SIG-M5 treated with dmso at 0.1 percent for 504 hours (cell line): Measurements from ENCODE around the gene CUBN.
"Not testable (repeated sequence)": the region's sequence is repeated elsewhere in the genome, so short reads cannot be mapped to it uniquely, and the experiment has no call there.

Source experiments
- DNase-seq: peaks from one replicate; lab custom pipeline; 2025; ENCODE audit not compliant: unreplicated experiment; lab: John Stamatoyannopoulos, UW

CUBN gene

DNA sequence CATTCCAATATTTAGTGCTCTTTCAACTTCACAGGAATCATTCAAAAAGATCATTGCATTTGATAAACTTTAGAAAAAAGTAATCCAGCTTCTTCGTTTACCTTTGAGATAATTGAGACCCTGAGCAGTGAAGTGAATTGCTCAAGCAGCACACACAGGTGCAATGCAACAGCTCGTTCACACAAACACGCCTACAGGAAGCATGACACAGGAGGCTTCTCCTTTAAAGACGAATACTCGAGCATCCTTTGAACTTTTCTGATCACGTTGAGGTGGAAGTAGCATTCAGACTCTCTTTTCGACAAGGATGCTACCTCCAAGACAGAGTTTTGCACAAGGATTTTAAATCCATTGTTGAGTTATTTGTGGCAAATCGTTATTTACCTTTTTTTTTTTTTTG, 294.4 kb downstream of the CUBN start:
- no peak for DNase-seq

DNA sequence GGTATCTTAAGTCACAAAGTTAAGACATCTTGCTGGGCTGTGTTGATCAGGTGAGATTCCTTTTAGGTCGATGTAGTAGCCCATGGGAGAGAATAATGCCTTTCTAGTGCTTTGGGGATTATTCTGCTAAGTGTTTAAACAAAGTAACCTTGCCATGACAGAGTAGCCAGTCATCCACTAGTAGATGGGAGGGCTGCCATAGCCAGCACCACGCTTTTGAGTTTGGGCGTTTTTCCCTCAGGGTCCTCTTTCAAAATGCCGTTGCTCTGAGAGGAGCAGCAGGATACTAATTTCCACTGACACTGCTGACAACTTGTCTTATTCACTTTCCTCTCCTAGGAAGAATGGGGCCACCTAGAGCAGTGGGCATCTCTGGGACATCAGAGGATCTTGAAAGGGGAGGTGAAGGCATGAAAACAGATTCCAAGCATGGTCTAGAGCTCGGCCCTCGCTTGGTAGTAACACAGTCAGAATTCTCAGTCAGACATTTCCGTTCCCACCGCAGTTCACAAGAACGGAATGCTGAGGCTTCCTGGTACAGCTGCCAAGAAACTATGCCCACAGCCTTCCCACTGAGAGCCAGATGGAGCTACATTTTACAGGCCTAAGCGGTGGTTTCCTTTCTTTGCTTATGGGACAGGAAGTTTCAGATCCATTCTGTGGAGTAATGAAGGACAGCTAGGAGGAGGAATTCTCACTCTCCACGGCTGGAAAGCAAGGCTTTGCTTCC, 297.1 kb downstream of the CUBN start:
- DNase-seq: no peak

DNA sequence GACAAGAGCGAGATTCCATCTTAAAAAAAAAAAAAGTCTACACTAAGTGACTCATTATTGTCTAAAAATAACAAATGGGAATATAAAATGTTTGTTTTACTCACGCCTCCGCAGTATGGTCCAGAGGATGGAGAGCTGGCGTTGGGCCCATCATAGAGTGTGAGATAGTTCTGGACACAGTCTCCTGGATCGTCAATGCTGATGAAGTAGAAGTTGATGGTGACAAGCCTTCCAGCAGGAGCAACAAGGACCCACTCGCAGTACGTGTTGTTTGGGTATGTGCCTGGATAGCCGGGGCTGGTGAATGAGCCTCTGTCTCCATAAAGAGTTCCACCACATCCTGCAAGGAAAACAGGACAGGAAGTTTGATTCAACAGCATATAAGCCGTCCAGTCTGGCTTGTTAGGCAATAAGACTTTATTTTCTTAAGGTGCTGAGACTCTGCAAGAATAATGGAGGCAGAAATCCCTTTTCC, 300.9 kb downstream of the CUBN start:
- DNase-seq: no peak

DNA sequence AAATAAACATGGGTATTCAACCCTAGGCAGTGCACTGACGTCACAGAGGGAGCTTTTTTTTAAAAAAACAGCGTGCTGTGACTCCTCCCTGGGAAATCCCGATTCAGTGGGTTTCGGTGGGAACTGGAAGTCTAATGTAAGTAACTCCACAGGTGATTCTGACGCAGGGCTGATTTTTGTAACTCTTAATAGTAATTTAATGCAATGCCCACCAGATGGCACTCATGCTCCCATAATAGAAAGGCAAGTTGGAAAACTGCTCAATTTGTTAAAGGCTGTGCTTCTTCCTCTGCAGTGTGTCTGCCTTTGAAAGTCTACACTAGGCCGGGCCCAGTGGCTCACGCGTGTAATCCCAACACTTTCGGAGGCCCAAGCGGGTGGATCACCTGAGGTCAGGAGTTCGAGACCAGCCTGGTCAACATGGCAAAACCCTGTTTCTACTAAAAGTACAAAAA, 301.5 kb downstream of the CUBN start:
- DNase-seq: peak; percentile 68

DNA sequence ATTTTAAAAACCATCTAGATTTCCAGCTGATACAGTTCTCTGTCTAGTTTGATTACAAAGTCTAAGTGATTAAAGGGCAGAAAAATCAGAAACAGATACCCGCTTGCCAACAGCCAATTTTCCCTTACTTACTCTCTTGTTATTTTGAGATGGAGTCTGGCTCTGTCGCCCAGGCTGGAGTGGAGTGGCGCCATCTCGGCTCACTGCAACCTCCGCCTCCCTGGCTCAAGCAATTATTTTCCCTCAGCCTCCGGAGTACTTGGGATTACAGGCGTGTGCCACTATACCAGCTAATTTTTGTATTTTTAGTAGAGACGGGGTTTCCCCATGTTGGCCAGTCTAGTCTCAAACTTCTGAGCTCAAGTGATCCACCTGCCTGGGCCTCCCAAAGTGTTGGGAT, 302.1 kb downstream of the CUBN start:
- DNase-seq: not testable (repeated sequence)

DNA sequence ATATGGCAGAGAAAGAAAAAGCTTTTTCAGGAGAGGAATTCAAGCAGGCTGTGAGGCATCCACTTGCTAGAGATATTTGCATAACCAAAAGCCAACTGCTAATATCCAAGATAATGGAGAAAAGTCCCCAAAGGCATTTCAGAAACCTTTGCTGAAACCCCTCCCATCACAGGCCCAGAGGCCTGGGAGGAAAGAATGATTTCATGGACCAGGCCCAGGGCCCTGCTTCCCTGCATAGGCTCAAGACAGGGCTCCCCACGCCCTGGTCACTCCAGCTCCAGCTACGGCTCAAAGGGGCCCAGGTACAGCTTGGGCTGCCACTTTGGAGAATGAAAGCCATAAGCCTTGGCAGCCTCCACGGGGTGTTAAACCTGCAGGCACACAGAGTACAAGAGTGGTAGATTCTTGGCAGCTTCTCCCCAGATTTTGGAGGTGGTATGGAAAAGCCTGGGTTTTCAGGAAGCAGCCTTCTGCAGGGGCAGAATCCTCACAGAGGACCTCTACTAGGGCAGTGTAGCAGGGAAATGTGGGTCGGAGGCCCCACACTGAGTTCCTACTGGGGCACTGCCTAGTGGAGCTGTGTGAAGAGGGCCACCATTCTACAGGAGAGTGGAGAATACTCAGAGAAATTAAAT, 306.8 kb downstream of the CUBN start:
- DNase-seq: no peak

DNA sequence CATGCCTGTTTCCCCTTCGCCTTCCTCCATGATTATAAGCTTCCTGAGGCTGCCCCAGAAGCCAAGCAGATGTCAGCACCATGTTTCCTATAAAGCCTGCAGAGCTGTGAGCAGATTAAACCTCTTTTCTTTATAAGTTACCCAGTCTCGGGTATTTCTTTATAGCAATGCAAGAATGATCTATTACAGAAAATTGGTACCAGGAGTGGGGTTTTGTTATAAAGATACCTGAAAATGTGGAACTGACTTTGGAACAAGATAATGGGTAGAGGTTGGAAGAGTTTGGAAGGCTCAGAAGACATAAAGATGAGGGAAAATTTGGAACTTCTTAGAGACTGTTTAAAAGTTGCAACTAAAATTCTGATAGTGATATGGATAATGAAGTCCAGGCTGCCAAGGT, 307.6 kb downstream of the CUBN start:
- no peak for DNase-seq

DNA sequence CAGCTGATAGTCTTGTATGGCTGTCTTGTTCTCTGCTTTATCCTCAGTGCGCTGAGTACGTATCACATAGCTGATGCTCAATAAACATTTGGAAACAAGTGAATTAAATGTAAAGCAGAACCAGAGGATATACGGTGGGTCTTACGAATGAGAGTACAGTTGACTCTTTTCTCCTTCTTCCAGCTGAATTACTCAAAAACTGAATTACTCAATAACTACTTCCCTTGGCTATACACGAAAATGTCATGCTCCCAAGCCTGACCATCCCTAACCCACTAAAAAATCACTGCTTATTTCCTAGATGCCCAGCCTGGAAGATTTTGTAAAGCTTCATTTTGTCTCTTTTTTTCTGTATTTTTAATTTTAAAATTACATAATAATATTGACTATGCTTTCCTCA, 309.2 kb downstream of the CUBN start:
- no peak for DNase-seq

DNA sequence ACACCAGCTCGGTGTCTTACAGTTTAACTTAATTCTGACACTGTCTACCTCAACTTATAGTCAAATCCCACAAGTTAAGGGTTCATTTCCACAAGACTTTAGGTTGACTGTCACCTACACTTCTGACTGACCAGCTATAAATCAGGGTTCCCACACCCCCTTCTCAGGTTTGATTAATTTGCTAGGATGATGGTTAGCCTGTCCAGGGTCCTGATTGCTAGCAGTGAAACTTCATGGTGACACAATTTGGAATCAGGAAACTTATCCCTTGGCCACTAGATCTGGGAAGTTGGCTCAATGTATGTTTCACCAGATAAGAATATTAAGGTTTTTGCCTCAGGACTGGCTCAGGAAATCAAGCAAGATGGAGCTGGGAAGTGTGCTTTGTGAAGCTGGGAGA, 309.6 kb downstream of the CUBN start:
- no peak for DNase-seq

DNA sequence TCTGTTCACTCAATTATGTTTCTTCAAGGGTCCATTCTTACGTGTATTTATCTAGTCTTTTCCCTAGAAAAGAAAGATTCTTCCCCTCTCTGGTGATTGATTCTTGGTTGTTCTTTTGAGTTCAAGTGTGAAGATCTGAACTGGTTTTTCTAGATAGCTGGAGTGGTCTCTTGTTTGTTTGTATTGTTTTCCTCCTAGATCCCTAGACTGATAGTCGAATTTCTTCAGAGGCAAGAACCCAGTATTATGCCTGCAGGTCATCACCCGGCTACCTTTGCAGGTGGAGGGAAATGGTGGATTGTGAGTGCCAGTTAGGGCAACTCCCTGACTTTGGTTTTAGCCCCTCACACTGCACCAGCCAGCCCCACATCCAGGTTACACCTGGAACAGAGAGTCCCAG, 310.2 kb downstream of the CUBN start:
- DNase-seq: no peak

DNA sequence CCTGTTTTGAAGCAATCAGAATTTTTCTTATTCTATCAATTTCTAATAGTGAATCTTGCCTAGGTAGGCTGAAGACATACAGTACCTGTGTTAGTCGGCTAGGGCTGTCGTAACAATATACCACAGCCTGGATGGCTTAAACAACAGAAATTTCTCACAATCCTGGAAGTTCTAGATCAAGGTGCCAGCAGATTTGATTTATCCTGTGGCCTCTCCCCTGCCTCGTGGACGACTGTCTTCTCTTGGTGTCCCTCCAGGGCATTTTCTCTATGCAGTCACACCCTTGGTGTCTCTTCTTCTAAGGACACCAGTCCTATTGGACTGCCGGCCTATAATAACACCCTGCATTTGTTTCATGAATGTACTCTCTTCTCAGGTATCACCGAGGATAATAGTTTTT, 310.6 kb downstream of the CUBN start:
- no peak for DNase-seq

DNA sequence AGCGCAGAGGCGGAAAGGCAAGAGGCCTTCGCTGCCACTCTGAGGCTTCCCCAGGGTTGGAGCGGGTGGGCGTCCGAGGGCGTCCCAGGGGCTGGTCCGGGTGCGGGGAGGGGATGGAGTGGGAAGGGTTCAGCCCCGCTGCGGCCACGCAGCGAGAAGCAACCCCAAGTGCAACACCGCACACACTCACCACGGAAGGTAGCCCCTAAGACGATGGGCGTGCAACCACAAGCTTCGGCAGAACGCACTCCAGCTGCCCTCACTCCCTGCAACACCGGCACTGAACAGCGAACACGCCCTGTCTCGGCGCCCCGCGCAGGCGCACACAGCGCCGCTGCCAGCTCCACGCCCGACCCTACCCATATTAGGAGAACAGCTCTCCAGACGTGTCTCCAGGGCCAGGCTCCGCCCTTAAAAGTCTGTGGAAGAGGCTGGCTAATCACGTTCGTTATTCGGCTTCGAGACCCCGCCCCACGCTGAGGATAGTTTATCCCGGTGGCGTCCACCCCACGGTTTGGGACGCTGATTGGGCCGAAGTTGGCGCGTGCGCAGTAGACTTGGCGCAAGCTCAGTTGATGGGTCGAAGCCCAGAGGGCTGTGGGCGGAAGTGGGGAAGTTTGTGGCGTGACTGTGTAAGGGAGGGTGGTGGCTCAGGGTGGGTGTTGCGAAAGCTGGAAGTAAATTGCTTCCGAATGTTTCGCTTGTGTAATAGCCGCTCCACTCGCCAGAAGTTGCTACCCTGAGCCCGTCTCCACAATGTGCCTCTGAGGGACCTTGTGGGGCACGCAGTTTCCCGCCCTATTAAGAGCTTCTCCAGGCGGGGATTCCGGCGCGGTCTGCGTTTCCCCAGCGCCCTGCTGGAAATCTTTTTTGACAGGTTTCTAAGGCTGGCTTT, 312.2 kb downstream of the CUBN start, which contains the start of gene RSU1:
Gene RSU1 (minus strand): TSS at position 300 of the 895 bp plus-strand sequence. CDS start 343 bp downstream, outside the sequence.
- DNase-seq: peak; percentile 100

DNA sequence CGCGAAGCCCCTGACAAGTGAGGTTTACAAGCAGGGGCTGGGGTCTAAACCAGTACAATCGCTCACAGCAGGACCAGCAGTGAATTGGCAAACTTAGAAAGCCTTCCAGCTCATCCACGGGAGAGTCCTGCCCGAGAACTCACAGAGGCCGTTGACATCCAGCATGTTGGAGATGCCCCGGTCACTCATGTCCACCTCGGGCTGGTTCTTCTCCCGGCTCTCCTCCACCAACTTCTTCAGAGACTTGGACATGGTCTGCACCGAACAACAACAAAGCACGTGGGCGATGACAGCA, 312.8 kb downstream of the CUBN start:
- no peak for DNase-seq

DNA sequence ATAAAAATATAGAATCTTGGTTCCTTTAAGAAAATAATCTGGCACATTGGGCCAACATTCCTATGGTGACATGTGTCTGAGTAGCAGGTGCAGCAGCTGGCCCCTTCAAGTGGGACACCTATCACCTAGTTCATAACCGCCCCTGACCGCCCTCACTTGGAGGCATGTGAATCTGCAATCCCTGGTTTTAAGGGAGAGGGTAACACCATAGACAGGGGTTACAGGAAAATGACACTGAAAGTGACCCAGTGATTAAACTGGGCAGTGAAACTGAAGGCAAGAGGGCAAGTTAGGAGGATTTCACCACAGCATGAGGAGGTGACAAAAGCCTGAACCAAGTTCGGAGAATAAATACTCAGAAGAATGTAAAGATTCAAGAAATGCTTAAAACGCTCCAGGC, 313.4 kb downstream of the CUBN start:
- no peak for DNase-seq

DNA sequence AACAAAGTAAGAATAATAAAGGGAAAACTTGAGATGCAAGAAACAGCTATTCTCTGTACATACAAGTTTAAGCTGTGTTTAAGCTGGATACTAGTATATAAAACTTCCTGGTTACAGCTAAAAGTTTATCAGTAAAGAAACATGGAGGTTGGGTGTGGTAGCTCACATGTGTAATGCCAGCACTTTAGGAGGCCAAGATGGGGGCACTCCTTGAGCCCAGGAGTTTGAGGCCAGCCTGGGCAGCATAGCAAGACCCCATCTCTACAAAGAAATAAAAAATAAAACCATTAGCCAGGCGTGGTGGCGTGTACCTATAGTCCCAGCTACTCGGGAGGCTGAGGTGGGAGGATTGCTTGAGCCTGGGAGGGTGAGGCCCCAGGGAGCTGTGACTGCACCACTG, 315.6 kb downstream of the CUBN start:
- DNase-seq: no peak

DNA sequence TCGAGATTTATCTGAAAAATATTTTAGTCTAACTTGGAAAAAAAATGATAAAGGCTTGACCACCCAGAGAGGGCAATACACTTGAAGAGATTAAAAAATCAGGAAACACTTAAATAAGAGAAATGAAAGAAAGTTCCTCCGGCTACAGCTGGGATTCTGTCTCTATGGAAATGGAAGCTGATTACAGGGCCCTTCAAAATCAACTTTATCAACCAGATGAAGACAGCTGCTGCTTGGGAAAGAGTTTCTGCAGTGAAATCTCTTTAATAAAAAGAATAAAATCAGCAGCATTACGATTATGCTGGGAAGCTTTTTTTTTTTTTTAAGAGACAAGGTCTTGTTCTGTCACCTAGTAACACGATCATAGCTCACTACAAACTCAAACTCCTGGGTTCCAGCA, 316.9 kb downstream of the CUBN start:
- no peak for DNase-seq

DNA sequence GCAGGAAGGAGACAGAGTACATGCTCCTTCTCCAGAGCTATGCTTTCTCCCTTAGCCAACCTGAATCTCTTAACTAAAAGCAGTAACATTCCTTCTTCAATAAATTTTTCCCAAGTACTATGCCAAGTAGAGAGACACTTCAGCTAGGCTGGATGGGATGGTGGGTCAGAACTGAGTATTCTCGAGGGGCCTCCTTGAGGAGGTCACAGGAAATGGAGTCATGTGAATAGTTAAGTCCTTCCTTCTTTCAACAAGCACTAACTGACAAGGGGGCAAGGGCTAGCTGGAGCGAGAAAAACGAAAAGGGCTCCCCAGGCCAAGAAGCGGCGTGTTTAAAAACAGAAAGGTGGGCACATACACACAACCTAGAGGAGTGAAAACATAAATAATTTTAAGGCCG, 317.8 kb downstream of the CUBN start:
- no peak for DNase-seq

DNA sequence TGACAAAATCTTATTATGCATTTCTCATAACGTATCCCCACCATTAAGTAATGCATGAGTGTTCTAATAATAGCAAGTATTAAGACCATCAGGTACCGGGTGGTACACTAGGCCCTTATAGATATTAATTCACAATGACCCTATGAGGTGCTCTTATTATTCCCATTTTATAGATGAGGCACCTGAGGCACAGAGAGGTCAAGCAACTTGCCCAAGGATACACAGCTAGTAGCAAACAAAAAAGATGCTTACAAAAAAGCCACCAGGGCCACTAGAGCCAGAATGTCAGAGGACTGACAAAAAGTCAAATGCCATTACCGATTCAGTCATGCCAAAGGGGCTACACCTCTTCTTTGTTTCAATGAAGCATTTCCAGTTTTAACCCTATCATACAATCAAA, 318.3 kb downstream of the CUBN start:
- DNase-seq: no peak

DNA sequence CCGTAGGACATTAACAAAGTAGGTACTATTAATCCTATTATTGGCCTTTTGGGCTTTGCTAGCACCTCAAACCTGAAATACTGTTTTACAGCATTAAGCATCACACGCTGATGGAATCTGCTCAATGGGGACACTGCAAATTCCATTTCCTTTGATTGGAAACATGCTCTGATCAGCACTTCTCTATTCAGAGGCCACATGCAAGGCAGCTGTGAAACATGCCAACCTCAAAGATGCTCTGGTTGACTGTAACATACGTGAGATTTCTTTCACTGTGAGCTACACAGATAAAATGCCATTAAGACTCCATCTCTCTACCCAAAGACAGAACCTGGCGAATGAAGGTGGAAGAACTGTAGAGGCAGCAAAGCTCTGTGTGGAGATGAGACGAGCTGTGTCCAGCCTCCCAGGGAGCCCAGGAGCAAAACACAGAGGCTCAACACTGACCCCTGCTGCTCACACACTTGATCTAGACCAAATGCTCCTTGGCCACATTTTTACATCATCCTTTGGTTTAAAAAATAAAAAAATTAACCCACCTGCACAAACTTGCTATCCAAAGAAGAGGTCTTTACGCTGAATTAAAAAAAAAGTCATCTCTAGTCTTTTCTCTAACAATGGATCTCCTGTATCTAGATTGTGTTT, 320.4 kb downstream of the CUBN start:
- peak; percentile 35 for DNase-seq

DNA sequence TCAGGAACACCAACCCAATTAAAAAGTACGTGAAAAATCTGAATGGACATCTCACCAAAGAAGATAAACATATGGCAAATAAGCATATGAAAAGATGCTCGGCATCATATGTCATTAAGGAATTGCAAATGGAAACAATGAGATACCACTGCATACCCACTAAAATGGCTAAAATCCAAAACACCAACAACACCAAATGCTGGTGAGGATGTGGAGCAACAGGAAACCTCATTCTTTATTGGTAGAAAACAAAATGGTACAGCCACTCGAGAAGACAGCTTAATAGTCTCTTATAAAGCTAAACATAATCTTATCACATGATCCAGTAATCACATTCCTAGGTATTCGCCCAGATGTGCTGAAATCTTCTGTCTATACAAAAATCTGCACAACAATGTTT, 325.5 kb downstream of the CUBN start:
- DNase-seq: no peak

DNA sequence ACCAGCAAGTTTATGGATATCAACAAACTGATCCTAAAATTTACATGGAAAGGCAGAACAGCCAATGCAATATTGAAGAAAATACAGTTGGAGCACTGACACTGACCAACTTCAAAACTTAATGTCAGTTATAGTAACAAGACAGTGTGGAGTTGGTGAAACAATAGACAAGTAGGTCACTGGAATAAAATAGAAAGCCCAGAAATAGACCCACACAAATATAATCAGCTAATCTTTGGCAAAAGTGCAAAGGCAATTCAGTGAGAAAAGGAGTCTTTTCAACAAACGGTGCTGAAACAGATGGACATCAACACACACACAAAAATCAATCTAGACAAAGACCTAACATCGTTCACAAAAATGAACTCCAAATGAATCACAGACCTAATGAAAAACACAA, 326.1 kb downstream of the CUBN start:
- no peak for DNase-seq
